HepG2 (cell line): ENCODE results near the gene OSCP1. TPM values are rescaled to one million over a fixed set of nuclear protein-coding genes. Genes with fewer than 3 reads are reported as not detected.
A peak's percentile ranks its signal among the peaks of the same experiment; 100 is the strongest.

ENCODE experiments used
- BCL6 ChIP-seq: IDR thresholded peaks from 2 replicates; pipeline ENCODE4 v1.6.1; 2016; ENCODE audit warnings: missing genetic modification reagents, missing compliant biosample characterization
- ELF4 ChIP-seq: sonication (generic); formaldehyde crosslinking; IDR thresholded peaks from 2 replicates; pipeline ENCODE4 v1.5.0; 2020; ENCODE audit warnings: missing genetic modification reagents, mild to moderate bottlenecking, moderate library complexity, borderline replicate concordance
- HOMEZ ChIP-seq: IDR thresholded peaks from 2 replicates; pipeline ENCODE4 v1.6.1; 2016; ENCODE audit warnings: low read depth
- HOXA3 ChIP-seq: sonication (generic); formaldehyde crosslinking; IDR thresholded peaks from 2 replicates; pipeline ENCODE4 v1.5.0; 2020; ENCODE audit warnings: missing genetic modification reagents
- KAT8 ChIP-seq: IDR thresholded peaks from 2 replicates; pipeline ENCODE4 v1.6.1; 2016; ENCODE audit warnings: missing genetic modification reagents, missing compliant biosample characterization
- MED1 ChIP-seq: sonication (generic); formaldehyde crosslinking; IDR thresholded peaks from 2 replicates; pipeline ENCODE4 v1.4.0; 2020; ENCODE audit warnings: missing genetic modification reagents
- MIER3 ChIP-seq: IDR thresholded peaks from 2 replicates; pipeline ENCODE4 v1.6.1; 2016; ENCODE audit warnings: missing compliant biosample characterization, borderline replicate concordance
- MTERF4 ChIP-seq: sonication (generic); formaldehyde crosslinking; IDR thresholded peaks from 2 replicates; pipeline ENCODE4 v1.8.0; 2023; ENCODE audit warnings: mild to moderate bottlenecking, missing genetic modification reagents
- NR1H2 ChIP-seq: sonication (generic); formaldehyde crosslinking; IDR thresholded peaks from 2 replicates; pipeline ENCODE4 v1.8.1; 2022; ENCODE audit warnings: low read depth, missing genetic modification reagents, borderline replicate concordance
- NR2F6 ChIP-seq, 2 experiments: IDR thresholded peaks; 2 replicates each; pipeline ENCODE4 v1.6.1; 2016; ENCODE audit warnings: antibody characterized with exemption in 1 of 2, mild to moderate bottlenecking in 1 of 2
- POLR2A ChIP-seq, 2 experiments: IDR thresholded peaks; 2 replicates each; pipeline ENCODE4 v1.6.1; 2011; ENCODE audit warnings: low read depth in 2 of 2, low read length in 2 of 2, mild to moderate bottlenecking in 1 of 2, moderate library complexity in 1 of 2; ENCODE audit not compliant: insufficient read depth in 1 of 2
- POLR2AphosphoS5 ChIP-seq: IDR thresholded peaks from 2 replicates; pipeline ENCODE4 v1.6.1; 2012; ENCODE audit warnings: low read depth, low read length
- SAP130 ChIP-seq: IDR thresholded peaks from 2 replicates; pipeline ENCODE4 v1.6.1; 2016; ENCODE audit warnings: low read depth
- SMYD3 ChIP-seq: sonication (generic); formaldehyde crosslinking; IDR thresholded peaks from 2 replicates; pipeline ENCODE4 v1.8.1; 2023; ENCODE audit warnings: mild to moderate bottlenecking, missing genetic modification reagents
- SOX13 ChIP-seq, 3 experiments: fragments of 450-650 bp in 1 of 3; sonication (generic) in 1 of 3; formaldehyde crosslinking in 1 of 3; IDR thresholded peaks in 2 of 3; conservative IDR thresholded peaks in 1 of 3; 2 replicates each; pipeline versions ENCODE4 v1.5.0 to v1.6.1; 2016 to 2020; ENCODE audit warnings: antibody characterized with exemption in 1 of 3, mild to moderate bottlenecking in 1 of 3, missing compliant biosample characterization in 1 of 3, missing genetic modification reagents in 1 of 3, moderate library complexity in 1 of 3
- SP1 ChIP-seq, 2 experiments: fragments of 450-650 bp in 1 of 2; sonication (generic) in 1 of 2; formaldehyde crosslinking in 1 of 2; IDR thresholded peaks; 2 replicates each; pipeline versions ENCODE4 v1.4.0 to v1.6.1; 2016 to 2020; ENCODE audit warnings: missing genetic modification reagents in 1 of 2
- TGIF2 ChIP-seq: IDR thresholded peaks from 2 replicates; pipeline ENCODE4 v1.6.1; 2016; ENCODE audit warnings: control low read depth, missing compliant biosample characterization
- XRCC5 ChIP-seq: fragments of 200-400 bp; formaldehyde crosslinking; optimal IDR thresholded peaks from 2 replicates; pipeline ENCODE3; 2017; ENCODE audit warnings: mild to moderate bottlenecking, low read length
- ZNF292 ChIP-seq: sonication (generic); formaldehyde crosslinking; IDR thresholded peaks from 2 replicates; pipeline ENCODE4 v1.8.1; 2022; ENCODE audit warnings: mild to moderate bottlenecking, low read depth, missing genetic modification reagents, borderline replicate concordance
- ZNF382 ChIP-seq: sonication (generic); formaldehyde crosslinking; IDR thresholded peaks from 2 replicates; pipeline ENCODE4 v1.5.0; 2020; ENCODE audit warnings: missing genetic modification reagents, mild to moderate bottlenecking, borderline replicate concordance
- ZNF430 ChIP-seq: sonication (generic); formaldehyde crosslinking; IDR thresholded peaks from 2 replicates; pipeline ENCODE4 v1.9.0; 2021; ENCODE audit warnings: mild to moderate bottlenecking, missing genetic modification reagents
- ZNF530 ChIP-seq: sonication (generic); formaldehyde crosslinking; IDR thresholded peaks from 2 replicates; pipeline ENCODE4 v1.5.0; 2020; ENCODE audit warnings: low read depth, mild to moderate bottlenecking, missing genetic modification reagents
- ZNF547 ChIP-seq: sonication (generic); formaldehyde crosslinking; IDR thresholded peaks from 2 replicates; pipeline ENCODE4 v1.5.1; 2020; ENCODE audit warnings: mild to moderate bottlenecking, missing genetic modification reagents
- ZNF567 ChIP-seq: sonication (generic); formaldehyde crosslinking; IDR thresholded peaks from 2 replicates; pipeline ENCODE4 v1.8.1; 2023; ENCODE audit warnings: mild to moderate bottlenecking, missing genetic modification reagents, borderline replicate concordance
- ZNF691 ChIP-seq: sonication (generic); formaldehyde crosslinking; IDR thresholded peaks from 2 replicates; pipeline ENCODE4 v1.4.0; 2020; ENCODE audit warnings: missing genetic modification reagents, low read depth, mild to moderate bottlenecking, borderline replicate concordance
- ZSCAN29 ChIP-seq: sonication (generic); formaldehyde crosslinking; conservative IDR thresholded peaks from 2 replicates; pipeline ENCODE4 v1.4.0; 2020; ENCODE audit warnings: mild to moderate bottlenecking, missing genetic modification reagents
- polyA plus RNA-seq, 8 experiments: library from polyadenylated mRNA; depleted of rRNA in 3 of 8; stranded (reverse) in 7 of 8; unstranded in 1 of 8; fragments of >200 nt; fragmentation: Illumina TruSeq in 4 of 8; extraction: Trizol in 4 of 8; gene quantifications; 2 replicates each; pipeline versions ENCODE4 v1.2.1 to v1.2.3, GENCODE V29; 2011 to 2016; ENCODE audit warnings: low read depth in 4 of 8, missing spikeins in 1 of 8, mixed read lengths in 1 of 8; ENCODE audit not compliant: insufficient read depth in 1 of 8
- total RNA-seq, 5 experiments: library from RNA; depleted of rRNA; stranded (reverse); fragments of >200 nt; fragmentation: Illumina TruSeq; extraction: Trizol; gene quantifications; 2 replicates each; pipeline ENCODE4 v1.2.3, GENCODE V29; 2016; ENCODE audit warnings: low read depth in 1 of 5

The OSCP1 gene
- total and polyA plus RNA-seq, 2 of the 13 experiments (the other 11 are each of a cell fraction or from before 2014, with no cell fraction given): 0.60 to 0.84 TPM

GRCh38 chr1:36384542-36385409 lies 65.5 kb downstream of the OSCP1 start (continued):
- peak; percentile 76 for TF ChIP-seq TGIF2 (CRISPR knock-in tag)
- 0 out of 2 replicates have a peak, but pooled peaks have one; percentile 15 for TF ChIP-seq POLR2AphosphoS5
- peak; percentile 73 for TF ChIP-seq MED1 (CRISPR knock-in tag)
- TF ChIP-seq ELF4 (CRISPR knock-in tag): peak; percentile 64; the same call in 1 of the 2 replicates
- peak; percentile 58; the same call in 1 of the 2 replicates for TF ChIP-seq KAT8 (CRISPR knock-in tag)
- TF ChIP-seq ZNF567 (CRISPR knock-in tag): no peak
- TF ChIP-seq ZNF430 (CRISPR knock-in tag): no peak
- peak; percentile 80 for TF ChIP-seq XRCC5
- peak; percentile 1; the same call in 1 of the 2 replicates for TF ChIP-seq ZNF691 (CRISPR knock-in tag)
- TF ChIP-seq HOMEZ: peak; percentile 95
- 0 out of 2 replicates have a peak, but pooled peaks have one; percentile 21 for TF ChIP-seq BCL6 (CRISPR knock-in tag)
- no peak for TF ChIP-seq SOX13 (IDR thresholded peaks at IDR 0.05)
- peak in 1 of 2 experiments; percentile 29; a peak in 1 of 4 replicates for TF ChIP-seq SOX13 (CRISPR knock-in tag; conservative IDR thresholded peaks at IDR 0.05 in 1 of 2, IDR thresholded peaks at IDR 0.05 in 1 of 2)
- no peak for TF ChIP-seq NR1H2
- no peak for TF ChIP-seq ZNF530 (CRISPR knock-in tag)
- peak; percentile 15; the same call in 1 of the 2 replicates for TF ChIP-seq MIER3 (CRISPR knock-in tag)
- no peak for TF ChIP-seq NR2F6 (IDR thresholded peaks at IDR 0.05)
- peak; percentile 38; the same call in 1 of the 2 replicates for TF ChIP-seq NR2F6 (CRISPR knock-in tag; IDR thresholded peaks at IDR 0.05)
- peak; percentile 95 for TF ChIP-seq SAP130 (CRISPR knock-in tag)
- TF ChIP-seq SP1 (IDR thresholded peaks at IDR 0.05): no peak
- TF ChIP-seq SP1 (CRISPR knock-in tag; IDR thresholded peaks at IDR 0.05): peak; percentile 58; the same call in 1 of the 2 replicates
- peak; percentile 37; the same call in 1 of the 2 replicates for TF ChIP-seq SMYD3
- no peak for TF ChIP-seq ZNF382 (CRISPR knock-in tag)
- TF ChIP-seq ZNF547: no peak
- TF ChIP-seq MTERF4 (CRISPR knock-in tag): no peak
- TF ChIP-seq HOXA3 (CRISPR knock-in tag): peak; percentile 56; the same call in 1 of the 2 replicates
- 0 out of 2 replicates have a peak, but pooled peaks have one; percentile 28 for TF ChIP-seq ZNF292 (CRISPR knock-in tag)
- TF ChIP-seq ZSCAN29 (CRISPR knock-in tag): peak; percentile 82; the same call in 1 of the 2 replicates
- peak in 1 of 2 experiments; percentile 77; a peak in 3 of 4 replicates for TF ChIP-seq POLR2A (IDR thresholded peaks at IDR 0.05; ENCODE audit: insufficient read depth in 1 of 2, low read depth in 2 of 2, low read length in 2 of 2)
